Fibroblast of peridontal ligament (primary cell): ENCODE measurements around the gene SLC39A11.
"Not testable (repeated sequence)": the region's sequence is repeated elsewhere in the genome, so short reads cannot be mapped to it uniquely, and the experiment has no call there.

Source experiments
- DNase-seq: peaks from one replicate; pipeline ENCODE4 v3.0.0-alpha.2; 2010; ENCODE audit errors: extremely low read depth

SLC39A11 gene

DNA sequence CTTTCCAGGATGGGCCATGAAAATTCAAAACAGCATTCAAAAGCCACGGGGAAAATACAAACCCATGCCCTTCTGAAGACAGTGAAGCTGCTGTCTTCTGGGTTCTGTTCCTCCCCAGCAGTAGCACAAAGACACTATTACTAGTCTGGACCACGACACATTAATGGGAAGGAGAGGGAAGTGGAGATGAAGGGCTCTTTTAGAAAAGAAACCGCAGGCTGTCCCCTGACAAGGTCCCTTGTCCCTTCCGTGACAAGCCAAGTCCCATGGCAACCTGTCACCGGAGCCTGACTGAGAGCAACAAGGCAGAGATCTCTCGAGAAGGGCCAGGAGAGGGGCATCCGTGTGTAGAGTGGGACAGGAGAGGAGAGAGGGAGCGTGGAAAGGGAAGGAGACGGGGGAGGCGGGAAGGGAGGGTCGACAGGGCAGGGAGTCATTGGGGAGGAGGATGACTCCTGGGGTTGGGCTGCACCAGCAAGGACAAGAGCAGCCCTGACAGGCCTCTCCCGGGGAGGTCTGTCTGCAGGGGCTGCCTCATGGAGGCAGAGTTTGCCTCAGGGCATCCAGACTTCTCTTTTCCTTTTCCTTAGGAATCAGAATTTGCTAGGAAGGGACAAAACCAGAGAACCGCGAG, 436.2 kb downstream of the SLC39A11 start:
- no peak for DNase-seq

DNA sequence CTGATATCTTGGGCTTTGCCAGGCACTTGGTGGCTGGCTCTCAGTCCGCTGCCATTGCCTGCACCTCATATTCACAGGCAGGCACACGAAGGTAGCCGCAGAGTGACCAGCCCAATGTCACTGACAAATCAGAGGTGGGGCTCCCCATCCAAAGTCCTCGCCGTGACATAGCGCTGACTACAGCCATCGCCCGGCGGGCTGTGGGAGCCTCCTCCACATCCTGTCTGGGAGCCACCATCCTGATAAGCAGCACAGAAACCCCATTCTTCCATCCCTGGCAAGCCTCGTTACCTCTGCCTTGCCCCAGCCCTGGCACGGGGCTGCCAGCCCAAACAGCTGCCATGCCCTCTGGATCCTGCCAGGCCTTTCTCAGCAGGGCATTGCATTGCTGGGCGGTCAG, 437.8 kb downstream of the SLC39A11 start:
- no peak for DNase-seq

DNA sequence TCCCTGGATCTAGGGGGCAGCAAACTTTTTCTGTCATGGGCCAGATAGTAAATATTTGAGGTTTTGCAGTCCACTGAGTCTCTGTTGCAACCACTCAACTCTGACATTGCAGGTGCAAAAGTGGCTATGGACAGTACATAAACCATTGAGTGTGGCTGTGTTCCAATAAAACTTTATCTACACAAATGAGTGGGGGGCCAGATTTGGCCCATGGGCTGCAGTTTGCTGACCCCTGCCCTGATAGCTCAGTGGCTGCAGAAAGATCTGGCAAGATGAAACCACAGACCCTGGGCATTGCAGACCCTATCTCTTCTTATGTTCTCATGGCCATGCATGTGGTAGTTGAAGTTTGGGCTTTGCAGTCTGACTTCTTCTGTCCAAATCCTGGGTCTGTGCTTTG, 440.5 kb downstream of the SLC39A11 start:
- DNase-seq: no peak

DNA sequence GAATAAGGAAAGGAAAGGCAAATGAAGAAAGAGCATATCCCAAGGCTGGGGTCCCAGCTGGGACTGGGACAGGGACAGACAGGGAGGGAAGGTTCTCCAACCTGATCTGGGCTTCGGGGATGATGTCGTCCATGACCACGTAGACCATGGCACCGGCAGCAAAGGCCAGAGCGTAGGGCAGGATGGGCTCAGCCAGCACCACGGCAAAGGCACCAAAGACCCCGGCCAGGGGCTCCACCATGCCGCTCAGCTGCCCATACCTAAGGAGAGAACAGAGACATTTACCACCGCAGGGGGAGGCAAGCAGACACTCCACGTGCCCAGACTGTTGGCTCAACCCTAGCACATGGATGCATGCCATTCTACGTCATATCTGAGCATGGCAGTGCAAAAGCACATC, 443.8 kb downstream of the SLC39A11 start:
- no peak for DNase-seq

DNA sequence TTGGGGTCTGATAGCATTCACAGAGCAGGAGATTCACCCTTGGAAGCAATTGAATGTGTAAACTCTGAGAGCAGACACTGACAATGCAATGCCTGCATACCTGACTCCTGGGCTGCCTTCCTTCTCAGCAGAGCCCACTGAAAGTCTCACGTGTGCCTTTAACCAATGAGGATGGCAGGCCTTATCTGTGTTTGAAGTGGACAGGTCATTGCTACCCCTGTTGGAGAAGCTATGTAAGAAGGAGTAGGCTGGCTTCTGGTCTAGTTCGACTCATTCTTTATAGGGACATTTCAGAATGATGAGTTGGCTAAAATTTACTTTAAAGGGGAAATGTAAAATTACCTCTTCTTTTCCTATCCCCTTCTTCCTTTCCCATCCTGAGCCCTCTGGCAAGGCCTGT, 446.3 kb downstream of the SLC39A11 start:
- no peak for DNase-seq

DNA sequence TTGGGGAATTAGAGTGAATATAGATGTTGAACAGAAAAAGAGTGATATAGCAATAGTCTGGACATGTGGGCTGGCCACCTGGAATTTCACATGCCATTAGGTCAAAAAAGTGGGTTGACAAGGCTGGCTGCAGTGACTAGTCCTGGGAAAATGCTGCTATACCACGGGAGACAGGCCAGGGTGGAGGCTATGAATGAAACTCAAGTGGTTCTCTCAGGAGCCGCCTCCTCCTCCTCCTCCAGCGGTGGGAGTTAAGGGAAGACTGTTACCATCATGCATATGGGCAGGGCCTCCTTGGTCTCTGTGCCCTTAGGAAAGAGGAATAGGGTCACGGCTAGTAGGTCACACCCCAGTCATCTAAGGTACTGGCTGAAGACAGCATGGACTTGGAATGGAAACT, 448.0 kb downstream of the SLC39A11 start:
- DNase-seq: no peak

DNA sequence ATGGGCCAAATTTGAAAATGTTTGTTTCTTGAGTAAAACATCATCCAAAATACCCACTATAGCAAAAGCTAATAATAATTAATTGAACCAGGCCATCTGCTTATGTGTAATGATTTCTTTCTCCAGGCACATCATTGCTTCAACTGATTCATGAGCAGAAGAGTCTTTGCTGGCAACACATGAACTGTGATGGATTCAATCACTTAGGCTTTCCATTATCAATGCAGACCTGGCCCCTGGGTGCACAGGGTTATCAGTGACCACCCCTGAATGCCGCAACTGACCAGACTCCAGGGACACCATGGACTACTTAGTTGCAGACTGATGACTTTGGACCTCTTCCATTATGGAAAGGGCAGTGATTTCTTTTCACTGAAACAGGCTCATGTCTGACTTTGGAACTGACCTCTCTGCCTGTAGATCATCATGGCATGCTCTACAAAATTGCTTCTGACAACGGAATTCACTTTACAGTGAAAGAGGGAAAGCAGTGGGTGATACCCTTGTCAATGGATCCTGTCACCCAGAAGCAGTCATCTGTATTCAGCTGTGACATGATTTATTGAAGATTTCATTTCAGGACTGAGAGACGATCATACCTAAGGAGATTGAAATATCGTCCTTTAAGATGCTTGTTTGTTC, 448.8 kb downstream of the SLC39A11 start:
- DNase-seq: no peak

DNA sequence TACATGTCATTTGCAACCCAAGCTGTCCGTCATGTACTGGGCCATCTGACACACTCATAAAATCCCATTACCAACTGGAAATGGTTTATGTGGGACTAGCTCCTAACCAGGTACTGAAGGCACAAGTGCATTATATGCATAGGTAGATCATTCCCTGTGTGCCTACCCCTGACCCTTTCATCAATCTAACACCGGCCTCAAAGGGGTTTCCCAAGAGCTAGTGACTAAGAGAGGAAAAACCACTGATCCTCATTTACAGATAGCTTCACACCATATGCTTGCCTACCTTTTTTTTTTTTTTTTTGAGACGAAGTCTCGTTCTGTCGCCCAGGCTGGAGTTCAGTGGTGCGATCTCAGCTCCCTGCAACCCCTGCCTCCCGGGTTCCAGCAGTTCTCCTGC, 449.8 kb downstream of the SLC39A11 start:
- no peak for DNase-seq

DNA sequence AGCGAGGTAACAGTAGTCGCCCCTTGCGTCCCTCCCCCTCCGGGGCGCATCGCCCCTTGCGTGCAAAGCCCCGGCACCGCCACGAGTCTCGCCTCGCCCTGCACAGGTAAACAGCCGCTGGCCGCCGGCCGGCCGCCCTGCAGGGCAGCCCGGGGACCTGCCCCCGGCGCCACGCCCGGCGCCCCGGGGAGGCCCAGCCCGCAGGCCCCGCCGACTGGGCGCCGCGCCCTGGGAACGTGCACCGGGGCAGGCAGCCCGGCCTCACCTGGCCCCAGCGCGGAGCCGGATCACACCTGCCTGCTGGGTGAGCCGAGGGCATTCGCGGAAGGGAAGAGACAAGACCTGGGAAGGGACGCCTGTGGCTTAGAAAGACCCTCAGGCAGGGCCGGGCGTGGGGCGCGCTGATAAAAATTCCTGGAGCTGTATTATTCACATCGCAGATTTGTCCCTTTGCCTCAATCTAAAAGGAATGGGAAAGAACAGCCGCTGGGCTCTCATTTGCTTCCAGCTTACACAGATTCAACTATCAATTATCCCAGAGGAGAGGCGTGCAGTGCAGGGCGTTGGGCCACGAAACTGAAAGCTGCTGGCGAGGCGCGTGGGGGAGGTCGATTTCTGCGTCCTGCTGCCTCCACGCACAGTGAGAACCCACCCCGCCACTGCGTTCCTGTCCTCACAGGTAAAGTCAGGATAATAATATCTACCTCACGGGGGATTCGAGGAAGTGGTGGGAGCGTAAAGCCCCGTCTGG, 451.9 kb downstream of the SLC39A11 start:
- no peak for DNase-seq

DNA sequence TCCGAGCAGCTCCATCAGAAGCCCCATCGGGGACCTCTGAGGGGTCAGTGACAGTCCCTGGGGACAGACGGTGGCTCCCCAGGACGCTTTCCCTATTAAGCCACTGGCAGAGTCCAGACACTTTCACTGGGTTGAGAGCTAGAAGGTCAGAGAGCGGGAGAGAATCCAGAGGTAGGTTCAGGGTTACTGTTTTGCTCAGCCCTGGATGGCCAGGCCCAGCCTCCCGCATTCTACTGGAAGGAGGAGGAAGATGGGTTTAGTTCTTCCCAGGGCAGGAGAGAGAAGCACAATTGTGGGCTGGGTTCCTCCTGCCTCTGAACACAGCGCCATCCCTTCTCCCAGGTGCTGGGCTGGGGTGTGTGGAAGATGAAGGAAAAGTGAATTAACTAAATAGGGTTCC, 452.8 kb downstream of the SLC39A11 start:
- DNase-seq: no peak

DNA sequence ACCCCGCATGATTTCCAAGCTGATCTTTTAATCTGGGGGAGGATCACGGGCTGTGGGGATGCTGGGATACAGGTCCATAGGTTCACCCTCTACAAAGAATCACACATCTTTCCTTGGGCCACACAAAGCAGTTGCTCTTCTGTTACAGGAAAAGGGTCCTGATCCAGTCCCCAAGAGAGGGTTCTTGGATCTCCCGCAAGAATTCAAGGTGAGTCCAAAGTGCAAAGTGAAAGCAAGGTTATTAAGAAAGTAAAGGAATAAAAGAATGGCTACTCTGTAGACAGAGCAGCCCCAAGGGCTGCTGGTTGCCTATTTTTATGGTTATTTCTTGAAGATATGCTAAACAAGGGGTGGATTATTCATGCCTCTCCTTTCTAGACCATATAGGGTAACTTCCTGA, 453.6 kb downstream of the SLC39A11 start:
- not testable (repeated sequence) for DNase-seq

DNA sequence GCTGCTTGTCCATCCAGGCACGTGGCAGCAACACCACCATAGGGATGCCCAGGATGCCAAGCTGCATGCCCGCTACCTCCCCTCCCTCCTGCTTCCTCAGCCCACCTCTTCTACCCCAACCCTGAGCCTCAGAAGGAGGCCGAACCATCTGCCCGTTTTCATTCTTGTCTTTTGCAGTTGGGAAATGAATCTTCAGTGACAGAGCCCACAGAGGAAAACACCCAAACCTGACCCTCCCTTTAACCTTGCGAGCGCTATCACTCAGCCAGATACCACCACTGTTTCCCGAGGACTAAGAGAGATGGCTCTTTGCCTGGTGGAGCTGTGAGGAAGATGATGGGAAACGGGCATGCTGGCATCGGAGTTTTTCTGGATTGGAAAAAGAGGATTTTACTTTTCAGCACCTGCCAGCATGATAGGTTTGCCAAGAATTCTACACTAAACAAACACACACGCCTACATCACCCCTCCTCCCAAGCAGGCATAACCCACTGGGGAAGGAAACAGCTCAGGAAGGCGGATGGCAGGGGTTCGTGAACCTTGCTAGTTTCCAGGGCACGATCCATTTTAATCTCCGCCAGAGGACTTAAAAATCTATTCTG, 457.4 kb downstream of the SLC39A11 start:
- DNase-seq: no peak

DNA sequence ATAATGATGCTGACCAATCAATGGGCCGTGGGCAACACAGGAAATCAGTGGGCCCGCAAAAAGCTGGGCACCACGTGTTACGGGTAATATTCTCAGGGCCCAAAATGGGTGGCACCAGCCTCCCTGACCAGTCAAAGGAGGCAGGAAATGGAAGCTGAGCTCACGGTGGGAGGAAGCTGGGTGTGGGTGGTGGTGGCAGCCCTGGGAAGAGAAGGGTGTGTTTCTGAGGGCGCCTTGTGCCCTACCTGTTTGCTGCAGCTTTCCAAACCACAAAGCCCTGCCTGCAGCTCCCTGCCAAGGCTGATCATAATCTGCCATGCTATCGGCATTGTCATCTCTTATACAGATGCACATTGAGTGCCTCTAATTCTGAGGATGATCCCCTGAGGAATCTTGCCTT, 457.9 kb downstream of the SLC39A11 start:
- DNase-seq: no peak

DNA sequence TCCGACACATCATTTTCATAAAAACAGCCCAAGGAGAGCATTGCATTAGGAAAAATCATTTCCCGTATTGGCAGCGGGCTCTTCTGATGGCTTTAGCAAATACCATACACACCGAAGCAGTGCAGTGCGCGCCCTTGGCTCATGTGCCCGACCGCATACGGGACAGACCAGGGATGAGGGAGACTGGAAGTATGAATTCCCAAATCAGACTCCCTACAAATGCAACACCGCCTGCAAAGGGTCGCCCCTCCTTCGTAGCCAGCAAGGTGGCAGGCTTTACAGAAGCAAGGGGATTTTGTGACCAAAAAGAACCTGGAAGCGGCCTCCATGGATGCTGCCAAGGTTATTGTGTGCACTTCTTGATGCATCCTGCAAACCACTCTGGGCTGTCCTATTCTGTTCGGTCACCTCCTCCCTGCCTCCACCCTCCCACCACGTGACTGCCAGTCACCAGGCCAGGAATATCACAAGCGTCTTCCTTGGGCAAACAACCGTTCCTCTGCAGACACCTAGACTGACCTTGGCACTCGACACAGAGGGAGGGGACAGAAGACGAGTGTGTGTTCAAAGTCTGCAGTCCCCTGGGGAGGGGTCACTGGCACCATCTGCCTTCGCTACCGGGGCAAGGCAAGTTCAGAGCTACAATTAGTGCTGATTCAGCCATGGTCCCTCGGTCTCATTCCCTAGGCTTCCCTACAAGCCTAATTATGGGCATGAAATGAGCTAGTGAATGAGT, 460.4 kb downstream of the SLC39A11 start:
- no peak for DNase-seq

DNA sequence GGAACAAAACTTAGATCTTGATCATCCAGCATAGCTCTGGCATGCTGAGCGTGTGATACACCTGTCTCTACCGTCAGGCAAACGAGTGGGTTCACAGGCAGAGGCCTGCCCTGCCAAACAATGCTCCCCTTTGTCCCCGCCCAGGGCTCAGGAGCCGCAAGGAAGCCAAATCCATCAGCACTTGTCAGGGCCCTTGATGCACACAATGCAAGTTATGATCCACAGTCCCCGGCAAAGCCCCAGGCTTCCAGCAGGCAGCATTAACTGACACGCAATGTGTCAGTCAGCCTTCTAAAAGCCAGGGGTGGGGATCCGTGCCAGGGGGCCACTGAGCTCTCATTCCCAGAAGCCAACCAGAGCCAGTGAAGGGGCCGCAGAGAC, 460.9 kb downstream of the SLC39A11 start:
- DNase-seq: no peak

DNA sequence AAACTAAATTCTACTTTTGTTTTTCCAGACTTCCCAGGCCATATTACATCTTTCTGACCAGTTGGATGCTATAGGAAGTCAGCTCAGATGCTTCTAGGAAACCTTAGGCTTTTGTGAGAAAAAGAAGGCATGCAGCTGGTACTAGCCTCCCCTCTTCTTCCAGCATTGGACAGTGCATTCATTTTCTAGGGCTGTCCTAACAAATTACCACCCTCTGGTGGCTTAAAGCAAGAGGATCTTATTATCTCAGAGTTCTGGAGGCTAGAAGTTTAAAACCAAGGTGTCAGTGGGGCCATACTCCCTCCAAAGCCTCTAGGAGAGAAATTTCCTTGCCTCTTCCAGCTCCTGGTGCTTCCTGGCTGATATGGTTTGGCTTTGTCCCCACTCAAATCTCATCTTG, 467.8 kb downstream of the SLC39A11 start:
- no peak for DNase-seq

DNA sequence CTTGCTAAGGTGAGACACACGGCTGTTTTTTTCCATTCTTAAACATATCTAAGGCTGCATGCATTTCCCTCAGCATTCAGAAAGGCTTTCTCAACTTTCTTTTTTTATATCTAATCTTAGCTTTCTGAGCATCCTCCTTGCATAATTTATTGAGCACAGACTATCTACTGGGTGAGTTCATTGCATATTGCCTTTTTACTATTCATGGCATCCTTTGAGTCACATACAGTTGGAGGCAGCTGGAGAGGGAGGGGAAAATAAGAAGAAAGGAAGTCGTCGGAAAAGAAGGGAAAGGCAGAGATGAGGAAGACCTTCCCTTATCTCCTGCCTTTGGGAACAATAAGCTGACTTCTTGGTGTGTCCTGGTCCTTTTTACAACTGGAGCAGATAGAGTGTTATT, 468.3 kb downstream of the SLC39A11 start:
- DNase-seq: no peak

DNA sequence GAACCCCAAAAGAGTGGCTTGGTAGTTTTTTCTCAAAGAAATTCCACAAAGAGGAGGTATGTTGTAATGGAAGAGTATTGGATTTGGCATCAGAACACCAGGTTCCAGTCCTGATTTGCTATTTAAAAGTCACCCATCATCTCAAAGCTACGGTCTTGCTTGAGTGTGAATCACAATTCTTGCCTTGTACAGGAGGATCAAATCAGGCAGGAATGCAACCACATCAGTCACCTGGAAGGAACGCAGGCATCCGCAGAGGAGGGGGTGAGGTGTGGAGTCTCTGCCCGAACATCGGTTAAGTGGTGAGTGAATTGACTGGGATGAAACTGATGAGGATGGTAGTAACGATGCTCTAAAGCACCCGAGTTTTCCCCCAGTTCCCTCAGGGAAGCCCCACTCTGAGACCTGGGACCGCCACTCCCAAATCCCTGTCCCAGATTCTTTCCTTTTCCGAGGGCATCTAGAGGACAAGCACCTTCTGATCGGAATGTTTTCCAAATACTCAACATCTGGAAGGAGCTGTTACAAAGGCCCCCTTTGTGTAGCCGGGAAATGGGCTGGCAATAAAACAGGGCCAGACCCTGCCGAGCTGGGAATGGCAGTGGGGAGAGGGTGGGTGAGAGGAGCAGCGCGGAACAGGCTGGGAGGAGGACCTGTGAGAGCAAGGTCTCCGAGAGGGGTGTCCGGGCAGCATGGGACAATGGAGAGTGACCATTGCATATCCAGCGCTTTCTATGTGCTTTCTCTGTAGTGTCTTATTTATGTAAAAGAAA, 469.6 kb downstream of the SLC39A11 start:
- no peak for DNase-seq

DNA sequence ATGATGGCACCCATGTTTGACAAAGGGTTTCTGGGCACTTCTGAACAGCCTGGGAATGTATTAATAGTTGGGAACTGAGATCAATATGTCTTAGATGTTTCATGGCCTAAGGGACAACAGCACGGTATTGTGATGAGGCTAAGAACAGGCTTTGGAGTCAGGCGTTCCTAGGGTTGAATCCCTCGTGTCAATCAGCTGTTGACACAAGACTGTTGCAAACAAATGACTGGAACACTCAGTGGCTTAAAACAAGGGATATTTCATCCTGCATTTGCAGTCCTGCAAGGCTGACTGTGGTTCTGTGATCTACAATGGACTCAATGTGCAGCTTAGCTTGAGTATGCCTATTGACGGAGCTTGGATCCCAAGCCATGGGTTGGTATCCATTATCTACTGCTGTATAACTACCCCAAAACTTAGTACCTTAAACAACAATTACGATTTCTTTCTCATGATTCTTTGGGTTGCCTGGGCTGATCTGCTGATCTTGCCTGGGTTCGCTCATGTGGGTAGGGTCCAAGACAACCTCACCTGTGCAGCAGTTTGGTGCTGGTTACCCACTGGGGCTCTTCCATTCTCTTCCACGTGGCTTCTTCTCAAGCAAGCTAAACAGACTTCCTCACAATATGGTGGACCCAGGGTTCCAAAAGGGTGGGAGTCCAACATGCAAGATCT, 472.4 kb downstream of the SLC39A11 start:
- DNase-seq: no peak

DNA sequence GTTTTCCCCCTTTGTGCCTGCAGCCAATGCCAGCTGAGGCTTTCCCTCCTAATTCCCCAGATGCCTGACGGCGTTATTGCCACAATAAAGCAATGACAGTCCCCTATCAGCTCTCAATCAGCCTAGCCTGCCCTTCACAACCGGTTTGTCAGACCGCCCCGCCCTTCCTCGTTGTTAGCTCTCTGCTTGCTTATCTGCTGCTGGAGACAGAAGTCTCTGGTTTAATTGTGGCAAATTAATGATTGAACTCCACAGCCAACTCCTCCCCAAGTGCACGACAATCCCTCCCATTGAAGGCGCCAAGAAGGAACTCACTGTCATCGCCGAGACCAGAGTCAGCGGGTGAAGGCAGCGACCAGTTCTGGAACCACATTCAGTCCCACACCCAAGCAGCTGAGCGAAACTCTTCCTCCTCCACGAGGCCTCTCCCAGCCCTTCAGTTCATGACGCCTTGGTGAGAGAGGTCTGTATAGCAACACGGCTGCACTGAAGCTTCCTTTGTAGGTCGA, 474.4 kb downstream of the SLC39A11 start:
- no peak for DNase-seq

DNA sequence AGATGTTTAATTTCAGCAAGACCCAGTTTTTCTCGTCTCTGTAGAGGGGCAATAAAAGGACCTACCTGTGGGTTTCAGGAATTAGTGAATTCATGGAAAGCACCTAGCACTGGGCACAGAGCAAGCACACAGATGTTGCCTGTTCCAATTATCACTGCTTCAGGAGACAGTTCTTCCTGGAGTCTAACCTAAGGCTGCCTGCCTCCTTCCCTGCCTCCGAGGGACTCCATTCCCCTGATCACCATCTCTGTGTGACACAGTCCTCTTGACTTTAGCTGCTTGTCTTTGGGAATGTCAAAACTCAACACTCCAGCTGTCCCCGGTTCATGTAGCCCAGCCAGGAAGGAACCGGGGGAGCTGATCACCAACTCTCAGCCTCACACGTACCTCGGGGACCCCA, 474.9 kb downstream of the SLC39A11 start:
- DNase-seq: no peak
